ENCODE results near the gene MED14. TPM values are rescaled to one million over a fixed set of nuclear protein-coding genes. Genes with fewer than 3 reads are reported as not detected.

Gene MED14
- total and polyA plus RNA-seq, 10 donors, result 6.9 to 63.9 (median 47.0) TPM

GRCh38 chrX:40698851-40699250, 36.5 kb downstream of the MED14 start:
- Histone ChIP-seq H3K4me3 (no peak overlapping the region), H3K27me3 (replicated peaks in 1 of 7) (peaks cover 0 to 6% (median 0%) of the 10 kb centered on the region in 7 donors), H3K36me3 (peaks cover 0 to 100% (median 30%) of the 10 kb centered on the region in 6 donors), H3K27ac (no peak overlapping the region), H3K4me1 (no peaks in the 10 kb centered on the region), H3K9me3 (peaks cover 0 to 6% (median 0%) of the 10 kb centered on the region in 8 donors)
- TF ChIP-seq POLR2AphosphoS5 (IDR thresholded peaks at IDR 0.05), result no peak
- TF ChIP-seq POLR2A (IDR thresholded peaks at IDR 0.05), result no peak
- TF ChIP-seq, protein P1, sequence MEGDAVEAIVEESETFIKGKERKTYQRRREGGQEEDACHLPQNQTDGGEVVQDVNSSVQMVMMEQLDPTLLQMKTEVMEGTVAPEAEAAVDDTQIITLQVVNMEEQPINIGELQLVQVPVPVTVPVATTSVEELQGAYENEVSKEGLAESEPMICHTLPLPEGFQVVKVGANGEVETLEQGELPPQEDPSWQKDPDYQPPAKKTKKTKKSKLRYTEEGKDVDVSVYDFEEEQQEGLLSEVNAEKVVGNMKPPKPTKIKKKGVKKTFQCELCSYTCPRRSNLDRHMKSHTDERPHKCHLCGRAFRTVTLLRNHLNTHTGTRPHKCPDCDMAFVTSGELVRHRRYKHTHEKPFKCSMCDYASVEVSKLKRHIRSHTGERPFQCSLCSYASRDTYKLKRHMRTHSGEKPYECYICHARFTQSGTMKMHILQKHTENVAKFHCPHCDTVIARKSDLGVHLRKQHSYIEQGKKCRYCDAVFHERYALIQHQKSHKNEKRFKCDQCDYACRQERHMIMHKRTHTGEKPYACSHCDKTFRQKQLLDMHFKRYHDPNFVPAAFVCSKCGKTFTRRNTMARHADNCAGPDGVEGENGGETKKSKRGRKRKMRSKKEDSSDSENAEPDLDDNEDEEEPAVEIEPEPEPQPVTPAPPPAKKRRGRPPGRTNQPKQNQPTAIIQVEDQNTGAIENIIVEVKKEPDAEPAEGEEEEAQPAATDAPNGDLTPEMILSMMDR (IDR thresholded peaks at IDR 0.05 in 8 of 11, conservative IDR thresholded peaks at IDR 0.05 in 3 of 11), result no peak
- WGBS, 5 donors, result 89 to 100% (median 100%) methylated on average over 1 of the region's 1 CpG
- no peak for DNase-seq
- intact Hi-C loops (cut with DNase I; ENCODE audit: low total_unique reads), result no loop called here

DNA sequence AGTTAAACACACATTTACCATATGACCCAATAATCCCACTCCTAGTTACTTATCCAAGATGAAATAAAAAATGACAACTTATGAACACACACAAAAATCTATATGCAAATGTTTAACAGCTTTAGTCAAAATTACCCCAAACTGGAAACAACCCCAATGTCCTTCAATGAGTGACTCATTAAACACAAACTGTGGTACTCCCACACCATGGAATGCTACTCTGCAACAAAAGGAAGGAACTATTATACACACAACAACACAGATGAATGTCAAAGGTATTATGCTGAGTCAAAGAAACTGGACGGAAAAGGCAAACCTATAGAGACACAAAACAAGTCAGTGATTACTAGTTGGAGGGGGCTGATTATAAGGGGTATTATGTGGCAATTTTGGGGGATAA, 40.5 kb downstream of the MED14 start:
- TF ChIP-seq, protein P1 (IDR thresholded peaks at IDR 0.05 in 8 of 11, conservative IDR thresholded peaks at IDR 0.05 in 3 of 11), result no peak
- TF ChIP-seq POLR2A (IDR thresholded peaks at IDR 0.05), result no peak
- TF ChIP-seq POLR2AphosphoS5 (IDR thresholded peaks at IDR 0.05), result no peak
- Histone ChIP-seq H3K36me3 (peaks cover 0 to 99% (median 38%) of the 10 kb centered on the region in 6 donors), H3K4me1 (no peaks in the 10 kb centered on the region), H3K27ac (no peak overlapping the region), H3K27me3 (replicated peaks in 1 of 7) (no peaks in the 10 kb centered on the region), H3K9me3 (peaks cover 0 to 6% (median 0%) of the 10 kb centered on the region in 8 donors), H3K4me3 (no peak overlapping the region)
- no peak for DNase-seq
- intact Hi-C loops (cut with DNase I; ENCODE audit: low total_unique reads), result no loop called here
- 88 to 96% (median 92%) methylated on average over 1 of the region's 1 CpG for WGBS, 5 donors

DNA sequence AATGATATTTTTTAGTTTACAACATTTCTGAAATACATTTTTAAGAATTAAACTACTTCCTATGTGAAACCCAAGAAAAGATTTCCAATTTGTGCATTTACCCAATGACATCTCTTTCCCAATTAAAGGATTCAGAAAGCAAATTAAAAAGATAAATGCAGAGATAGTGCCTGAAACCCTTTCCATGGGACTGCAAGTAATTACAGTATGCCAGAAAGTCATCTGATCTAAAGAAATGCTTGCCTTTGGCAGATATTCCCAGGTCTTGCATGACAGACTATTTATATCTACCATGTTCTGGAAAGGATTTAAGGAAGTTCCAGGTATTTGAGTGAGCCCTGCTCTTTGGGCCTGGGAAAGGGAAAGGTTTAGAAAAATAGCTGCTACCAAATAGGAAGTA, 46.4 kb downstream of the MED14 start:
- Histone ChIP-seq H3K36me3 (peaks cover 0 to 88% (median 40%) of the 10 kb centered on the region in 6 donors), H3K9me3 (no peaks in the 10 kb centered on the region), H3K4me3 (no peak overlapping the region), H3K27ac (no peak overlapping the region), H3K4me1 (peaks cover 0 to 9% (median 0%) of the 10 kb centered on the region in 6 donors), H3K27me3 (replicated peaks in 1 of 7) (no peaks in the 10 kb centered on the region)
- intact Hi-C loops (cut with DNase I; ENCODE audit: low total_unique reads), result no loop called here
- TF ChIP-seq, protein P1 (IDR thresholded peaks at IDR 0.05 in 8 of 11, conservative IDR thresholded peaks at IDR 0.05 in 3 of 11), result no peak
- no peak for TF ChIP-seq POLR2AphosphoS5 (IDR thresholded peaks at IDR 0.05)
- TF ChIP-seq POLR2A (IDR thresholded peaks at IDR 0.05), result no peak
- no peak for DNase-seq

DNA sequence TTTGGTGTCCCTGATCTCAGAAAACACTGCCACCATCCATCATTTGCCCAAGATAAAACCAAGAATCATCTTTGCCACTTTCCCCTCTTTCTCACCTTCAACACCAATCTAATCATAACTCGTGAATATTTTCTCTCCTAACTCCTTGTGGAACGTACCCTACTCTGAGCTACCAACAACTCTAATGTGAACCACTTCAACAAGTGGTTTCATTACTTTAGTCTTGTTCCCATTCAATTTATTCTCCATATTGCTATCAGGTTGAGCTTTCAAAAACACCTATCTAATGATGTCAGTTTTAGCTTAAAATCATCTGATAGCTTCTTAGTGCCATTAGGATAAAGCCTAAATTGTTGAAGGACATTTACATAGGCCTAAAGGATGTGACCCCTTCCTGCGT, 48.2 kb downstream of the MED14 start:
- no peak for DNase-seq
- intact Hi-C loops (cut with DNase I; ENCODE audit: low total_unique reads), result no loop called here
- peaks cover 0 to 9% (median 0%) of the 10 kb centered on the region in 6 donors for H3K4me1 ChIP-seq
- H3K4me3 ChIP-seq, result no peak overlapping the region
- H3K27me3 ChIP-seq (replicated peaks in 1 of 7), result no peaks in the 10 kb centered on the region
- no peaks in the 10 kb centered on the region for H3K9me3 ChIP-seq
- peaks cover 0 to 88% (median 38%) of the 10 kb centered on the region in 6 donors for H3K36me3 ChIP-seq
- TF ChIP-seq POLR2A (IDR thresholded peaks at IDR 0.05) (no peak), POLR2AphosphoS5 (IDR thresholded peaks at IDR 0.05) (no peak)
- TF ChIP-seq, protein P1 (IDR thresholded peaks at IDR 0.05 in 8 of 11, conservative IDR thresholded peaks at IDR 0.05 in 3 of 11), result no peak
- 88 to 98% (median 95%) methylated on average over 3 of the region's 3 CpGs for WGBS, 5 donors
- H3K27ac ChIP-seq, result no peak overlapping the region

Measured in spleen (tissue), 11 donors.